ENCODE results near the gene DLG2. TPM values are rescaled to one million over a fixed set of nuclear protein-coding genes. Genes with fewer than 3 reads are reported as not detected.
"Not testable (repeated sequence)": the region's sequence is repeated elsewhere in the genome, so short reads cannot be mapped to it uniquely, and the experiment has no call there.

DLG2 gene
- total and polyA plus RNA-seq, 4 experiments from 2014 or later: 0.78 to 2.7 (median 1.9) TPM

DNA sequence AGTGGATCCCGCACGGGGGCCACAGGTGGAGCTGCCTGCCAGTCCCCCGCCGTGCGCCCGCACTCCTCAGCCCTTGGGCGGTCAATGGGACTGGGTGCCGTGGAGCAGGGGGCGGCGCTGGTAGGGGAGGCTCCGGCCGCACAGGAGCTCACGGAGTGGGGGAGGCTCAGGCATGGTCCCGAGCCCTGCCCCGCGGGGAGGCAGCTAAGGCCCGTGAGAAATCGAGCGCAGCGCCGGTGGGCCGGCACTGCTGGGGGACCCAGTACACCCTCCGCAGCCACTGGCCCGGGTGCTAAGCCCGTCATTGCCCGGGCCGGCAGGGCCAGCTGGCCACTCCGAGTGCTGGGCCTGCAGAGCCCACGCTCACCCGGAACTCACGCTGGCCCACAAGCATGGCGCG, 1318.7 kb downstream of the DLG2 start:
- H3K4me3 Mint-ChIP-seq; H3K4me1 Mint-ChIP-seq; POLR2A ChIA-PET (ENCODE audit: partially characterized antibody); H3K4me3 ChIP-seq (ENCODE audit: low read length in 2 of 2); intact Hi-C loops (cut with micrococcal nuclease); H3K4me1 ChIP-seq (ENCODE audit: insufficient read depth, low read length); H3K36me3 Mint-ChIP-seq; H3K27me3 Mint-ChIP-seq; H3K27me3 ChIP-seq (ENCODE audit: insufficient read depth, low read length); H3K36me3 ChIP-seq (ENCODE audit: insufficient read depth, low read length); H3K27ac Mint-ChIP-seq; CTCF ChIA-PET (ENCODE audit: partially characterized antibody); H3K27ac ChIP-seq (ENCODE audit: low read depth, low read length); H3K9me3 ChIP-seq (ENCODE audit: control insufficient read depth in 1 of 2, low read length in 2 of 2); DNase-seq: not testable (repeated sequence)
- H3K9me3 Mint-ChIP-seq: peaks cover 3 to 23% (median 15%) of the 10 kb centered on the region in 8 donors

DNA sequence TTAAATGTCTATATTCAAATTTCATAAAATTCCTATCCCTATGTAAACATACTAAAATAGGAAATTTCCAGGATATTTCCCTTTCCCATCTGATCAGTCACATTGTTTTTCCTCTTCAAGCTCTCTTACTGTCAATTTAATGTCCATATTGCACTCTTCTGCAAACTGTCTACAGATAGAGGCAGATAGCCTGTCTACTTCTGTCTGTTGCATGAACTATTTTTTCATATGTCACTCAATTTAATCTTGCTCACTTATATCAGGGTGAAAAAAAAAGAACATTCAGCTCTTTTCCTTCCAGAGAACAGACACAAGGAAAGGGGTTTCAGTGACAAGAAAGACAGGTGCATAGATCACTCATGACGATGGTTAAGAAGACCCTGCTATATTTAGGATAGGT, 1327.1 kb downstream of the DLG2 start:
- Mint-ChIP-seq H3K9me3 (peaks cover 0 to 17% (median 4%) of the 10 kb centered on the region in 8 donors), H3K4me3 (no peak overlapping the region), H3K36me3 (no peaks in the 10 kb centered on the region), H3K27ac (no peak overlapping the region), H3K27me3 (no peaks in the 10 kb centered on the region), H3K4me1 (no peaks in the 10 kb centered on the region)
- no peak for DNase-seq
- Histone ChIP-seq H3K4me3 (ENCODE audit: low read length in 2 of 2) (no peak overlapping the region), H3K36me3 (ENCODE audit: insufficient read depth, low read length) (no peaks in the 10 kb centered on the region), H3K27me3 (ENCODE audit: insufficient read depth, low read length) (no peaks in the 10 kb centered on the region), H3K4me1 (ENCODE audit: insufficient read depth, low read length) (no peaks in the 10 kb centered on the region), H3K9me3 (ENCODE audit: control insufficient read depth in 1 of 2, low read length in 2 of 2) (no peaks in the 10 kb centered on the region), H3K27ac (ENCODE audit: low read depth, low read length) (no peak overlapping the region)
- CTCF ChIA-PET (ENCODE audit: partially characterized antibody): no interaction called here
- intact Hi-C loops (cut with micrococcal nuclease): no loop called here
- POLR2A ChIA-PET (ENCODE audit: partially characterized antibody): no interaction called here

DNA sequence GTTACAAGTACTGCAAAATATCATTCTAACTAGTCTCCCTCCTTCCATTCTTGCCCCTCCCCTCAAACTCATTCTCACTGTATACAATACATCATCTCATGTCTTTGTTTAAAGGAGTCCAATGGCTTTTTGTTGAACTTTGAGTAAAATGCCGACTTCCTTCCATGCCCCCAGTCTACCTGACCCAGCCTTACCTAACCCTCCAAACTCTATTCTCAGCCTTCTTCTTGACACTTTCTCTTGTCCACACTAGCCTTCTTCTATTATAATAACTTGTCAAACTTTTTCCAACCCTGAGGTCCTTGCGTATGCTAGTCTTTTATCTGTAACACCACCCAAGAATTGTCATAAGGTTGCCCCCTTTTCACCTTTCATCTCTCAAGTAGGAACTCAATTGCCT, 1329.6 kb downstream of the DLG2 start:
- no peaks in the 10 kb centered on the region for H3K4me1 ChIP-seq (ENCODE audit: insufficient read depth, low read length)
- intact Hi-C loops (cut with micrococcal nuclease): no loop called here
- peaks cover 0 to 15% (median 3%) of the 10 kb centered on the region in 8 donors for H3K9me3 Mint-ChIP-seq
- no peaks in the 10 kb centered on the region for H3K9me3 ChIP-seq (ENCODE audit: control insufficient read depth in 1 of 2, low read length in 2 of 2)
- H3K4me3 ChIP-seq (ENCODE audit: low read length in 2 of 2): no peak overlapping the region
- H3K36me3 Mint-ChIP-seq: no peaks in the 10 kb centered on the region
- H3K4me1 Mint-ChIP-seq: no peaks in the 10 kb centered on the region
- DNase-seq: no peak
- ChIA-PET POLR2A (ENCODE audit: partially characterized antibody) (no interaction called here), CTCF (ENCODE audit: partially characterized antibody) (no interaction called here)
- H3K27me3 ChIP-seq (ENCODE audit: insufficient read depth, low read length): no peaks in the 10 kb centered on the region
- H3K27me3 Mint-ChIP-seq: no peaks in the 10 kb centered on the region
- H3K36me3 ChIP-seq (ENCODE audit: insufficient read depth, low read length): no peaks in the 10 kb centered on the region
- no peak overlapping the region for H3K27ac ChIP-seq (ENCODE audit: low read depth, low read length)
- H3K4me3 Mint-ChIP-seq: no peak overlapping the region
- no peak overlapping the region for H3K27ac Mint-ChIP-seq

DNA sequence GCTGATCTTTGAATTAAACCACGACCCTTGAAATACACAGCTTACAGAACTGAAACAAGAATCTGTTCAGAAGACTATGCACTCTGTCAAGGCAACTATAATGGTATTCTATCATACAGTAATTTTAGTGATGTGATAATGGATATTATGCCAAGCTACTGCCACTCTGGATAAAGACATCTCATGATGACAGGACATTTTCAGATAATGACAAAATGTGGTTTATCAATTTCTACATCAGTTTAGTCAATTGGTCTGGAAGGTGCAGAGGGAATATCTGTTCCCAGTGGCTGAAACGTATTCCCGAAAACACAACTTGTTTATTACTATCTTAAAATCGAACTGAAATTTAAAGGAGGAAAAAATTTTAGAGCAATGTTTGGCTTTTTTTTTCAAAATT, 1331.3 kb downstream of the DLG2 start:
- DNase-seq: no peak
- Mint-ChIP-seq H3K4me1 (no peaks in the 10 kb centered on the region), H3K27ac (no peak overlapping the region), H3K27me3 (no peaks in the 10 kb centered on the region), H3K36me3 (no peaks in the 10 kb centered on the region), H3K9me3 (peaks cover 0 to 11% (median 4%) of the 10 kb centered on the region in 8 donors), H3K4me3 (no peak overlapping the region)
- Histone ChIP-seq H3K9me3 (ENCODE audit: control insufficient read depth in 1 of 2, low read length in 2 of 2) (no peaks in the 10 kb centered on the region), H3K4me1 (ENCODE audit: insufficient read depth, low read length) (no peaks in the 10 kb centered on the region), H3K27me3 (ENCODE audit: insufficient read depth, low read length) (no peaks in the 10 kb centered on the region), H3K4me3 (ENCODE audit: low read length in 2 of 2) (no peak overlapping the region), H3K36me3 (ENCODE audit: insufficient read depth, low read length) (no peaks in the 10 kb centered on the region), H3K27ac (ENCODE audit: low read depth, low read length) (no peak overlapping the region)
- intact Hi-C loops (cut with micrococcal nuclease): no loop called here
- CTCF ChIA-PET (ENCODE audit: partially characterized antibody): no interaction called here
- POLR2A ChIA-PET (ENCODE audit: partially characterized antibody): no interaction called here

DNA sequence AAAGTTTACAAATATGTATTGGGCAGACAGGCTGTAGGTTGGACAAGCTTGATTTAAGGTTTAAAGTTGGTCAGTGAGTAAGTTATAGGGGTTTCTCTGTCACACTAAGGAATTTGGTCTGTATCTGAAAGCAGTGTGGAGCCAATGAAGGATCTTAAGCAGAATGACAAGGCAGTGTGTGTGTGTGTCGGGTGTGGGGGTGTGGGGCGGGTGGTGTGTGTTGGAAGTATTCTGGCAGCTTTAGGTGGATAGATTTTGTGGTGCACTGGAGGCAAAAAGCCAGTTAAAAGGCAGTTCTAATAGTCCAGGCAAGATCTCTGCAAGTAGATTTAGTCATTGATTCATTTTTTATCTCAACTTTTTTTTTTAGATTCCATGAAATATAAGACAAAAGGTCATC, 1334.2 kb downstream of the DLG2 start:
- Mint-ChIP-seq H3K27me3 (no peaks in the 10 kb centered on the region), H3K36me3 (no peaks in the 10 kb centered on the region), H3K27ac (no peak overlapping the region), H3K4me1 (no peaks in the 10 kb centered on the region), H3K4me3 (no peak overlapping the region), H3K9me3 (peaks cover 0 to 14% (median 5%) of the 10 kb centered on the region in 8 donors)
- Histone ChIP-seq H3K27ac (ENCODE audit: low read depth, low read length) (no peak overlapping the region), H3K4me3 (ENCODE audit: low read length in 2 of 2) (no peak overlapping the region), H3K4me1 (ENCODE audit: insufficient read depth, low read length) (no peaks in the 10 kb centered on the region), H3K36me3 (ENCODE audit: insufficient read depth, low read length) (no peaks in the 10 kb centered on the region), H3K27me3 (ENCODE audit: insufficient read depth, low read length) (no peaks in the 10 kb centered on the region), H3K9me3 (ENCODE audit: control insufficient read depth in 1 of 2, low read length in 2 of 2) (no peaks in the 10 kb centered on the region)
- ChIA-PET CTCF (ENCODE audit: partially characterized antibody) (no interaction called here), POLR2A (ENCODE audit: partially characterized antibody) (no interaction called here)
- no peak for DNase-seq
- intact Hi-C loops (cut with micrococcal nuclease): no loop called here

DNA sequence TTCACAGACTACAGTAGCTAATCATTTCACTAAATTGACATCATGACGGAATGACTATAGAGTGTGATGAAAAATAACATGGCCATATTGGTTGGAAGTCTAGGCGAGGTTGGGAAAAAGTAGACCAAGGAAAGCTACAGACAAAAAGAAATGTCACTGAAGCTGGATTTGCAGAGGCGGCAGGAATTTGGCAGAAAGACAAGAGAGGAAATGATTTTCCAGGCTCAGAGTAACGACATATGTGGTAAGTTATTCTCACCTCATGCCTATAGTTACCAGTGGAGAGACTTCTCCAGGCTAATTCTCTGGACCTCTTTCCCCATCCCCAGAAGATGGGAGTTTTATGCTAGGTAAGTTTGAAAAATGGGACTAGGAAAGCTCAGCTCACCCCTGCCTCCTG, 1335.1 kb downstream of the DLG2 start:
- H3K4me3 Mint-ChIP-seq: no peak overlapping the region
- Histone ChIP-seq H3K27ac (ENCODE audit: low read depth, low read length) (no peak overlapping the region), H3K27me3 (ENCODE audit: insufficient read depth, low read length) (no peaks in the 10 kb centered on the region), H3K36me3 (ENCODE audit: insufficient read depth, low read length) (no peaks in the 10 kb centered on the region), H3K9me3 (ENCODE audit: control insufficient read depth in 1 of 2, low read length in 2 of 2) (no peaks in the 10 kb centered on the region), H3K4me1 (ENCODE audit: insufficient read depth, low read length) (no peaks in the 10 kb centered on the region), H3K4me3 (ENCODE audit: low read length in 2 of 2) (no peak overlapping the region)
- no peak for DNase-seq
- H3K27ac Mint-ChIP-seq: no peak overlapping the region
- ChIA-PET POLR2A (ENCODE audit: partially characterized antibody) (no interaction called here), CTCF (ENCODE audit: partially characterized antibody) (no interaction called here)
- intact Hi-C loops (cut with micrococcal nuclease): no loop called here
- no peaks in the 10 kb centered on the region for H3K36me3 Mint-ChIP-seq
- H3K27me3 Mint-ChIP-seq: no peaks in the 10 kb centered on the region
- H3K9me3 Mint-ChIP-seq: peaks cover 0 to 14% (median 9%) of the 10 kb centered on the region in 8 donors
- H3K4me1 Mint-ChIP-seq: no peaks in the 10 kb centered on the region

DNA sequence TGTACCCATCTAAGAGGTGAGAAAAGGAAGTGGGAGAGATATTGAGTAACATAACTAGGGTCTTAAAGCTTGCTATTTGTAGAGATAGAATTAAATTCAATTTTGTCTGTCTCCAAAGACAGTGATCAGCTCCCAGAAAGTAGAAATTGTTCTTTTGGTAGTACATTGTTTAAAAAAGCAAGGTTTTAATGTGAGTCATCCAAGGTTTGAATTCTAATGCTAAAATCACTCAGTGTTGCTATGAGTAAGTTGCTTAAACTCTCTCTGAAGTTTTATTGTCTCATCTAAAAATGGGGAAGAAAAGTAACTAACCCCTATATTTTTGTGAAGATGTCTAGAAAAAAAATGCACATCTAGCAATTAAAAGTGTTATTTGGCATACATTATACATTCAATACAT, 1336.5 kb downstream of the DLG2 start:
- no peak for DNase-seq
- ChIA-PET CTCF (ENCODE audit: partially characterized antibody) (no interaction called here), POLR2A (ENCODE audit: partially characterized antibody) (no interaction called here)
- peaks cover 0 to 14% (median 10%) of the 10 kb centered on the region in 8 donors for H3K9me3 Mint-ChIP-seq
- Histone ChIP-seq H3K9me3 (ENCODE audit: control insufficient read depth in 1 of 2, low read length in 2 of 2) (no peaks in the 10 kb centered on the region), H3K4me3 (ENCODE audit: low read length in 2 of 2) (no peak overlapping the region), H3K27me3 (ENCODE audit: insufficient read depth, low read length) (no peaks in the 10 kb centered on the region), H3K4me1 (ENCODE audit: insufficient read depth, low read length) (no peaks in the 10 kb centered on the region), H3K36me3 (ENCODE audit: insufficient read depth, low read length) (no peaks in the 10 kb centered on the region), H3K27ac (ENCODE audit: low read depth, low read length) (no peak overlapping the region)
- H3K4me3 Mint-ChIP-seq: no peak overlapping the region
- intact Hi-C loops (cut with micrococcal nuclease): no loop called here
- H3K4me1 Mint-ChIP-seq: no peaks in the 10 kb centered on the region
- H3K36me3 Mint-ChIP-seq: no peaks in the 10 kb centered on the region
- no peaks in the 10 kb centered on the region for H3K27me3 Mint-ChIP-seq
- H3K27ac Mint-ChIP-seq: no peak overlapping the region

DNA sequence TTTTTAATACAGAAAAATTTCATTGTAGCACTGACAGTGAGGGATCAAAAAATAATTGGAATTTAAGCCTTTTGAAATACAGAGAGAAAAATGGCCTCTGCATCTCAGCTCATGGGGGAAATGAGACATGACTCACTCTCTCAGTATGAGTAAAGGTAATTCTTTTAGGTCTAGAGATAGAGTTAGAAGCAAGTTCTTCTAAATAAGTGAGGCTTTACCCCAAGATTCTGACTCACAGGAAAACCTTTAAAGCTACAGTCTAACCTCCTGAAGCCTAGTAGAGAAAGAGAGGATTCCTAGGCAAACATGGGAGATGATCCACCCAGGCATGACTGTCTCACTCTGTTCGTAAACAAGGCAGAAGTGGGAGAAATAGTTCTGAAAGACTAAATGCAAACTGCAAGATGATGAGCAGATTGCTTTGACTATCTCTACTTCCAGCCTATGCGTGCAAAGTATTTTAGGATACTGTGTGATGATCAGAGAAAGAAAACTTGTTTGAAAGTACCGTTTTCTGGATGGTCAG, 1337.7 kb downstream of the DLG2 start:
- Mint-ChIP-seq H3K9me3 (peaks cover 3 to 18% (median 13%) of the 10 kb centered on the region in 8 donors), H3K27me3 (no peaks in the 10 kb centered on the region), H3K4me1 (no peaks in the 10 kb centered on the region), H3K36me3 (no peaks in the 10 kb centered on the region), H3K4me3 (no peak overlapping the region), H3K27ac (no peak overlapping the region)
- H3K27me3 ChIP-seq (ENCODE audit: insufficient read depth, low read length): no peaks in the 10 kb centered on the region
- ChIA-PET CTCF (ENCODE audit: partially characterized antibody) (no interaction called here), POLR2A (ENCODE audit: partially characterized antibody) (no interaction called here)
- H3K4me1 ChIP-seq (ENCODE audit: insufficient read depth, low read length): no peaks in the 10 kb centered on the region
- no peaks in the 10 kb centered on the region for H3K36me3 ChIP-seq (ENCODE audit: insufficient read depth, low read length)
- H3K4me3 ChIP-seq (ENCODE audit: low read length in 2 of 2): no peak overlapping the region
- H3K9me3 ChIP-seq (ENCODE audit: control insufficient read depth in 1 of 2, low read length in 2 of 2): no peaks in the 10 kb centered on the region
- no peak overlapping the region for H3K27ac ChIP-seq (ENCODE audit: low read depth, low read length)
- intact Hi-C loops (cut with micrococcal nuclease): no loop called here
- DNase-seq: no peak

All from CD4-positive, alpha-beta memory T cell (primary cell).